NCI-H748 (cell line): Measurements from ENCODE around the gene MMP17.
A peak's percentile ranks its signal among the peaks of the same experiment; 100 is the strongest.

Source experiments
- DNase-seq: peaks from one replicate; lab custom pipeline; 2025; ENCODE audit not compliant: unreplicated experiment; lab: John Stamatoyannopoulos, UW

The MMP17 gene

GRCh38 chr12:131827961-131828534 lies at the start of gene MMP17:
Gene MMP17 (plus strand): TSS chr12:131828393. CDS start chr12:131828495, 102 bp downstream.
- DNase-seq: peak; percentile 73

- no peak for DNase-seq
These were observed 49.2 kb upstream of the MMP17 start for GRCh38 chr12:131779027-131779426.

DNA sequence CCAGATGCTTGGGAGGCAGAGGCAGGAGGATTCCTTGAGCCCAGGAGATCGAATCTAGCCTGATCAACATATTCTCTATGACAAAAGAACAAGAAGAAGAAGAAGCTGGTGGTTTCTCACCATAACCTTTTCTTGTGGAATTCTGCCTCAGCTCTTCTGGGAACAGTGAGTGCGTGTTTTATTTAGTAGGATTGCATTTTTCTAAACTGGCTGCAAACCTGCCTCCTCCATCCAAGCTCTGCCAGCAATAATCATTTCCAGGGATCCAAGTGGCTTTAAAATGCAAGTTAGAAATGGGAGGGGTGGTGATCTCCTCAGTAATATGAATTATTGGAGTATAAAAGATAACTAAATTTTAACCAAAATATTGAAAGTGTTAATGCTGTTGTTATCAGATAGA lies 46.1 kb upstream of the MMP17 start:
- no peak for DNase-seq

- no peak for DNase-seq
These were observed 44.2 kb upstream of the MMP17 start for GRCh38 chr12:131783915-131784541.

DNA sequence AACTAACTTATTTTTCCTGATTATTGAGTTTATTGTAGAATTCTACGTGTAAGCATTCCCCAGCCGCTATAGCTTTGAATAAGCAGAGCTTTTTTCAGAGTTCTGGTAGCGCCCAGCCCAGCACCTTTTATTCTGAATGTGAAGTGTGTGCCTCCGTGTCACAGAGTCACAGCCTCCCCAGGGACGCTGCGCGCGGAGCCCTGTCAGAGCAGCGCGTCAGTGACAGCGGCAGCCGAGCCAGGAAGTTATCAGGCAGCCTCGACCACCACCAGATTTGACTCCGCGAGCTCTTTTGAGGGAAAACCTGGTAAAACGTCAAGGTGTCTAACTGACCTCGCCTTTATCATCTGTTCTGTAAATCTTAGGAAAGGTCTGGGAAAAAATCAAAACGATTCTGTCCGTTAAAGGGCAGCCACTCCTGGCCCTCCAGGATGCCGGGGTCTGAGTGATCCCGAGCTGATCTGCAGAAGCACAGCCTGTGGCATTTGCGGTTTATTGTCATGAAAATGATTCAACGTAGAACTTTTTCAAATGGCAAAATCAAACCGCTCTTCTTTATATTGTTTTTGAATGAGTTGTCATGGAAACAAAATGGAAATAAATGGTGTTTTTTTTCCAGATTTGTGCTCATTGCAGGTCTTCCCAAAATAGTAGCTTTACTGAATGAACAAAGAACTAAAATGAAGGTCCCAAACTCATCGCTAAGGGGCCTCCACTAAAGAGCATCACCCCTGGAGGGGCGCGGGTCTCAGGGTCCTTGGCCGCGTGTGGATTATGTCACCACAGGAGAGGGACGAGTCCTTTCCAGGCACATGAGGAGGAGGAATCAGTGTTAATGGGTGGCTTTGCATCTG lies 43.1 kb upstream of the MMP17 start:
- DNase-seq: no peak

GRCh38 chr12:131785763-131786330 lies 42.3 kb upstream of the MMP17 start:
- no peak for DNase-seq

GRCh38 chr12:131786331-131786730 lies 41.9 kb upstream of the MMP17 start:
- DNase-seq: no peak

DNA sequence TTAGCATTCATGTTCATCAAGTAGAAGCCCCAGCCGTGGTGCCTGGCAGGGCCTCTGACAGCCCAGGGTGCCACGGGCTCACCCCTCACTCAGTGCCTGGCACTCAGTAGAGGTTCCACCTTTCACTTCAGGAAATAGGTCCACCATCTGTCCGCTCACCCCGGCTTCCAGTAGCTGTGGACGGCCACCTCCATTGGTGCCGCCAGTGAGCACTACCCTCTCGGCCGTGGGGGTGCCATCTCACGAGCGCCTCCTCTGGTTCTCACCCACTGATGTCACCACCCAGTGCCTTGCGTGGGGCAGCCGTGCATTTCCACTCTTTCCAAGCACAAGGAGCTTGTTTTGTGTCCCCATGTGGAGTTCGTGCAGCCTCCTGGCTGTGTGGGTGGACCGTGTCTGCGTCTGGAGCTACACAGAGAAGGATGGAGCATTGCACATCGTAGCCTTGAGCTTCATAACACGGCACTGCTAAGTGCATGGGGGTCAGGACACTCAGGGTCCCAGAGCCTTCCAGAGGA lies 41.0 kb upstream of the MMP17 start:
- DNase-seq: no peak

GRCh38 chr12:131788070-131788469 lies 40.1 kb upstream of the MMP17 start:
- DNase-seq: no peak

DNA sequence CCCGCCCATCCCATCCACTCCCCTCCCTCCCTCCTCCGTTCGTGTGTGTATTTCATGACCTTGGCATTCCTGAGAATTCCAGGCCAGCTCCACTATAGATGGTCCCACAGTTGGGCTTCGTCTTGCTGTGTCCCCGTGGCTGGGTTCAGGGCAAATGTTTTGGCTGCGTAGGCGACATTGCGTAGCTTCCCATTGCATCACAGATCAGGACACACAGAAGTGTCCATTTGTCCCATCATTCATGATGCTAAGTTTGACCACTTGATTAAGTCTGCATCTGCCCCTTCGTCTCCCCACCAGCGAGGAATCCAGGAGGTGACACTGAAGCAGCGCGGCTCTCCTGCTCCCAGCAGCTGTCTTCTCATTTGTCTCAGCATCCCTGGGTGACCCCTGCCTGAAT lies 38.6 kb upstream of the MMP17 start:
- DNase-seq: no peak

DNA sequence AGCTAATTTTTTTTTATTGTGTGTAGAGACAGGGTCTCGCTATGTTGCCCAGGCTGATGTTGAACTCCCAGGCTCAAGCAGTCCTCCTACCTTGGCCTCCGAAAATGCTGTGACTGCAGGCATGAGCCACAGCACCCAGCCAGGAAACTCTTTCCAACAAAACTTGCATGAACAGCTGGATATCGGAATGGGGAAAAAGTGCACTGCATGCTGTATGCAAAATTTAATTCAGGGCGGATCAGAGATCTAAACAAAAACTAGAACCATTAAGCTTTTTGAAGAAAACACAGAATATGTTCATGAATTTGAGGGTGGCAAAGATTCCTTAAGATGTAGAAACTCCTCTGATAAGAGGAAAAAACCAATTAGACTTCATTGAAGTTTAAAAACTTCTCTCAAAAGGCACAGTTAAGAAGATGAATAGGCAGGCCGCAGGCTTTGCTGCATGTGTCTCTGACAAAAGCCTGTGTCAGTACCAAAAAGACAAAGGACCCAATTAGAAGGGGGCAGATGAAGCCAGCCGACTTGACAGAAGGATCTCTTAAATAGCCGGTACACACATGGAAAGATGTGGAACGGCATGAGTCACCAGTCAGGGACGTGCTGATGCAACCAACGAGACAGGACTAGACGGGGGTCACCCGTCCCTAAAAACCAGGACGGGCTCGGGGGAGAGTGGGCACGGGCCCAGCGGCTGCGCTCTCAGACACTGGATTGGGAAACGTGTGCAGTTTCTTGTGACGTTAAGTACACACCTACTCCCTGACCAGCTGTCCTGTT lies 34.8 kb upstream of the MMP17 start:
- no peak for DNase-seq

DNA sequence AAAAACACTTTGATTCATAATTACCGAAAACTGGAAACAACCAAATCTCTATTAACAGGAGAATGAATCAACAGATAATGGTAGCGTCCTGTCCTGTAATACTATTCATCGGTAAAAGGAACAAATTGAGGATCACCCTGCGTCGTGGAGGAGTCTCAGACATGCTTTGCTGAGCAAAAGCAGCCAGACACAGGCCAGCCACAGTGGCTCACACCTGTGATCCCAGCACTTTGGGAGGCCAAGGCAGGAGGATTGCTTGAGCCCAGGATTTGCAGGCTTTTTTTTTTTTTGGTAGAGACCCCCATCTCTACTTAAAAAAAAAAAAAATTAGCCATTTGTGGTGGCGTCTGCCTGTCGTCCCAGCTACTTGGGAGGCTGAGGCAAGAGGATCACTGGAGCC lies 34.1 kb upstream of the MMP17 start:
- DNase-seq: no peak

- no peak for DNase-seq
These were observed 33.6 kb upstream of the MMP17 start for GRCh38 chr12:131794573-131794972.

- no peak for DNase-seq
These were observed 33.1 kb upstream of the MMP17 start for GRCh38 chr12:131795064-131795463.

DNA sequence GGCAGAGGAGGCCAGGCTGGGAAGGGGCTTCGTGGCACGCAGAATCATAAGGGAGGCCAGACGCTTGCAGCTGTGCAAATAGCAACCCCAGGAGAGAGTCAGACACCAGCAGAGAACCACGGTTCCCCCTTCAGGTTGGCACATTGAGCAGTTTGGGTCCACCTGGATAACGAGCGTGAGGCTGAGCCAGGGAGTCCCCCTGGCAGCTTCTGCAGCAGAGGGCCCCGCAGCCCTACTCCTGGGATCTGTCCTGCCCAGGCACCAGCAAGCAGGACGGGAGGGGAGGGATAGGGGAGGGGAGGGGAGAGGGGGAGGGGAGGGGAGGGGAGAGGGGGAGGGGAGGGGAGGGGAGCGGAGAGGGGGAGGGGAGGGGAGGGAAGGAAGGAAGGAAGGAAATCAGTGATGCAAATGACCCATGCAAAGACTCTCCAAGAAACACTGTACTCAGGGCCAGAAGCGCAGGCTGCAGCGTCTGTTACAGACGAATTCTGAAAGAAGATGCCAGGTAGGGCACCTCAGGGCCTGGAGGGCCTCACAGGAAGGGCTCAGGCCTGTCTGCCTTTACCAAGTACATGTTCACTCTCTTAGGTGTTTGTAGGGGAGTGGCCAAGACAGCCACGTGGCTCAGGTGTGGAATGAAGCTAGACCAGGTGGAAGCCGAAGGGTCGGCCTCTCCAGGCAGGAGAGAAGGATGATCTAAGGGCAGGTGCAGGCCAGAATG lies 32.3 kb upstream of the MMP17 start:
- DNase-seq: no peak

DNA sequence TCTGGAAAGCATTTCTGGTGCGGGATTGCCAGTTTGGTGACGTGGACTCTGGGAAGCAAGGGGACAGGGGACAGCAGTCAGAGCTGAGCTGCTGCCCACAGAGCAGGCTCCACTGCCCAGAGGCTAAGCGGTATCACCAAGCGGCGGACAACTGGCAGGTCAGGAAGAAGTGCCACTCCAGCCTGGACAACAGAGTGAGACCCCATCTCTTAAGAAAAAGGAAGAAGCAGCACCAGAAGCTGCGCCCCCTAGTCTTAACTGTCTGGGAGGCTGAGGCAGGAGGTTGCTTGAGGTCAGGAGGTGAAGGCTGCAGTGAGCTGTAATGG lies 31.8 kb upstream of the MMP17 start:
- DNase-seq: no peak

- DNase-seq: no peak
These were observed 31.2 kb upstream of the MMP17 start for GRCh38 chr12:131796754-131797587.

DNA sequence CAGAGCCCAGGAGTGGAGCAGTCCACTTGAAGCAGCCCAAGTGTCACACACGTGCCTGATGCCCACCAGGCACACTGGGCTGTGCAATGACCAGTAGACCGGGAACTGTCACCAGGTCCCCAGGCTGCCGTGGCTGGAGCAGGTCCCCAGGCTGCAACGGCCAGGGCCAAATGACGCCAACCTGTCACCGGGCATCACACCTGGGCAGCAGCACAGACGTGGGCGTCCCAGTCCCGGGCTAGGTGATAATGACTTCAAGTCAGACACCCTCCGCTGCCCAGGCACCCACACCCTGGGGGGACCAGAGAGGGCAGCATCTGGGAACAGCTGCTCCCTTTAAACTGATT lies 30.6 kb upstream of the MMP17 start:
- no peak for DNase-seq

- no peak for DNase-seq
These were observed 29.0 kb upstream of the MMP17 start for GRCh38 chr12:131799195-131799594.
